DOHH2 (cell line): ENCODE data around the gene LTV1.
"Not testable (repeated sequence)": the region's sequence is repeated elsewhere in the genome, so short reads cannot be mapped to it uniquely, and the experiment has no call there.

Experiments
- H3F3A ChIP-seq: fragments of 200-600 bp; sonication (generic), shearing (Covaris generic); 2 replicates; pipeline ENCODE4 v1.6.0; 2016; ENCODE audit warnings: antibody characterized with exemption, mild to moderate bottlenecking; ENCODE audit not compliant: control insufficient read depth, insufficient read depth
- H3K27ac ChIP-seq: fragments of 200-600 bp; sonication (generic); 2 replicates; pipeline ENCODE4 v1.5.1; 2014; ENCODE audit warnings: low read depth, mild to moderate bottlenecking, low read length, moderate library complexity
- H3K27me3 ChIP-seq: fragments of 200-600 bp; sonication (generic); 2 replicates; pipeline ENCODE4 v1.6.1; 2014; ENCODE audit warnings: mild to moderate bottlenecking, low read length, mixed read lengths; ENCODE audit not compliant: control insufficient read depth
- H3K36me3 ChIP-seq: fragments of 200-600 bp; sonication (generic); 2 replicates; pipeline ENCODE4 v1.6.1; 2014; ENCODE audit warnings: mild to moderate bottlenecking, low read length, moderate library complexity, mixed read lengths; ENCODE audit not compliant: control insufficient read depth
- H3K4me1 ChIP-seq: fragments of 200-600 bp; sonication (generic); 2 replicates; pipeline ENCODE4 v1.6.1; 2014; ENCODE audit warnings: mild to moderate bottlenecking, low read length, mixed read lengths; ENCODE audit not compliant: control insufficient read depth
- H3K4me2 ChIP-seq: fragments of 200-600 bp; sonication (generic); 2 replicates; pipeline ENCODE4 v1.6.0; 2014; ENCODE audit warnings: mild to moderate bottlenecking, low read length, moderate library complexity
- H3K4me3 ChIP-seq: fragments of 200-600 bp; sonication (generic); 2 replicates; pipeline ENCODE4 v1.5.1; 2014; ENCODE audit warnings: mild to moderate bottlenecking, low read length, mixed read lengths
- H3K79me2 ChIP-seq: fragments of 200-600 bp; sonication (generic); 2 replicates; pipeline ENCODE4 v1.6.1; 2014; ENCODE audit warnings: mild to moderate bottlenecking, low read length, mixed read lengths; ENCODE audit not compliant: control insufficient read depth
- H3K9me2 ChIP-seq: fragments of 200-600 bp; sonication (generic); replicated peaks from 2 replicates; pipeline ENCODE4 v1.6.1; 2014; ENCODE audit warnings: mild to moderate bottlenecking, low read length, mixed read lengths; ENCODE audit not compliant: control insufficient read depth
- H3K9me3 ChIP-seq: fragments of 200-600 bp; sonication (generic); 2 replicates; pipeline ENCODE4 v1.6.1; 2014; ENCODE audit warnings: antibody characterized with exemption, low read length, mixed read lengths; ENCODE audit not compliant: control insufficient read depth, insufficient read depth
- H4K20me1 ChIP-seq: fragments of 200-600 bp; sonication (generic); 2 replicates; pipeline ENCODE4 v1.6.0; 2014; ENCODE audit warnings: low read depth, mild to moderate bottlenecking, antibody characterized with exemption, low read length, moderate library complexity; ENCODE audit not compliant: control insufficient read depth, insufficient read depth
- EZH2phosphoT487 ChIP-seq: fragments of 200-600 bp; sonication (generic); IDR thresholded peaks from 2 replicates; pipeline ENCODE4 v1.6.1; 2017; ENCODE audit warnings: borderline replicate concordance, mild to moderate bottlenecking, antibody characterized with exemption, low read length, moderate library complexity, mixed read lengths
- TF ChIP-seq, protein P1 (sequence below): fragments of 200-600 bp; sonication (generic); IDR thresholded peaks from one replicate; pipeline ENCODE4 v1.5.1; 2014; ENCODE audit warnings: antibody characterized with exemption, mild to moderate bottlenecking, low read depth, low read length; ENCODE audit not compliant: poor library complexity, severe bottlenecking

LTV1 gene

GRCh38 chr6:143844006-143844405 lies 868 bp downstream of the LTV1 start:
- Histone ChIP-seq H3K4me1 (peaks cover 14% of the 10 kb centered on the region), H3K27me3 (no peaks in the 10 kb centered on the region), H3K79me2 (peaks cover 59% of the 10 kb centered on the region), H4K20me1 (no peaks in the 10 kb centered on the region), H3K27ac (peak overlapping the region; percentile 58), H3K36me3 (peaks cover 56% of the 10 kb centered on the region), H3F3A (no peaks in the 10 kb centered on the region), H3K9me3 (no peaks in the 10 kb centered on the region), H3K4me2 (peak overlapping the region; percentile 76), H3K9me2 (no peaks in the 10 kb centered on the region), H3K4me3 (peak overlapping the region; percentile 97)
- TF ChIP-seq, protein P1, sequence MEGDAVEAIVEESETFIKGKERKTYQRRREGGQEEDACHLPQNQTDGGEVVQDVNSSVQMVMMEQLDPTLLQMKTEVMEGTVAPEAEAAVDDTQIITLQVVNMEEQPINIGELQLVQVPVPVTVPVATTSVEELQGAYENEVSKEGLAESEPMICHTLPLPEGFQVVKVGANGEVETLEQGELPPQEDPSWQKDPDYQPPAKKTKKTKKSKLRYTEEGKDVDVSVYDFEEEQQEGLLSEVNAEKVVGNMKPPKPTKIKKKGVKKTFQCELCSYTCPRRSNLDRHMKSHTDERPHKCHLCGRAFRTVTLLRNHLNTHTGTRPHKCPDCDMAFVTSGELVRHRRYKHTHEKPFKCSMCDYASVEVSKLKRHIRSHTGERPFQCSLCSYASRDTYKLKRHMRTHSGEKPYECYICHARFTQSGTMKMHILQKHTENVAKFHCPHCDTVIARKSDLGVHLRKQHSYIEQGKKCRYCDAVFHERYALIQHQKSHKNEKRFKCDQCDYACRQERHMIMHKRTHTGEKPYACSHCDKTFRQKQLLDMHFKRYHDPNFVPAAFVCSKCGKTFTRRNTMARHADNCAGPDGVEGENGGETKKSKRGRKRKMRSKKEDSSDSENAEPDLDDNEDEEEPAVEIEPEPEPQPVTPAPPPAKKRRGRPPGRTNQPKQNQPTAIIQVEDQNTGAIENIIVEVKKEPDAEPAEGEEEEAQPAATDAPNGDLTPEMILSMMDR: no peak
- TF ChIP-seq EZH2phosphoT487: no peak

DNA sequence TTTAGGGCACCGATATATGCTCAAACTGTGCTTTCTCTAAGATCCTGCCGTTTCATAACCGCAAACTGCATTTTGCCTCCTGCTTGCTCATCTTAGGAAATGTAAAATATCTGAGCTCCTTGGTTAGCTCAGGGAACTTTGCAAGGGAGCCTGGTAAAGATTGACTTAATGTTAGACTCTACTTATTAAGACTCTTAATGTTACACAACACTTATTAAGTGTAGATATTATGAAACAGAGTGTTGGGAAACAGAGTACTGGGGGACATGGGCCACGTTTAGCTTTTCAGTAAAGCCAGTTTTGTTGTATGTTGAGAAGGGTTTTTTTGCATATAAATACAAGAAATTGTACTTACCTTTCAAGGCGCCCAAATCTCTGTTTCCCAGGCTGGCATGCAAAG lies 1.9 kb downstream of the LTV1 start:
- Histone ChIP-seq H3K4me2 (peak overlapping the region; percentile 76), H3K36me3 (peaks cover 67% of the 10 kb centered on the region), H3K9me2 (no peaks in the 10 kb centered on the region), H3F3A (no peaks in the 10 kb centered on the region), H3K4me3 (0 out of 2 replicates have a peak overlapping the region, but pooled peaks have one; percentile 97), H3K79me2 (peaks cover 69% of the 10 kb centered on the region), H3K4me1 (peaks cover 14% of the 10 kb centered on the region), H4K20me1 (no peaks in the 10 kb centered on the region), H3K9me3 (no peaks in the 10 kb centered on the region), H3K27me3 (no peaks in the 10 kb centered on the region), H3K27ac (no peak overlapping the region)
- no peak for TF ChIP-seq EZH2phosphoT487

DNA sequence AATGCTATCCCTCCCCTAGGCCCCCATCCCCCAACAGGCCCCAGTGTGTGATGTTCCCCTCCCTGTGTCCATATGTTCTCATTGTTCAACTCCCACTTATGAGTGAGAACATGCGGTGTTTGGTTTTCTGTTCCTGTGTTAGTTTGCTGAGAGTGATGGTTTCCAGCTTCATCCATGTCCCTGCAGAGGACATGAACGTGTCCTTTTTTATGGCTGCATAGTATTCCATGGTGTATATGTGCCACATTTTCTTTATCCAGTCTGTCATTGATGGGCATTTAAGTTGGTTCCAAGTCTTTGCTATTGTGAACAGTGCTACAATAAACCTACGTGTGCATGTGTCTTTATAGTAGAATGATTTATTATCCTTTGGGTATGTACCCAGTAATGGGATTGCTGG lies 8.6 kb downstream of the LTV1 start:
- H3K36me3 ChIP-seq: peaks cover 83% of the 10 kb centered on the region
- H3K4me3 ChIP-seq, H3F3A ChIP-seq, H3K27me3 ChIP-seq, H3K9me2 ChIP-seq, H3K4me1 ChIP-seq, H3K4me2 ChIP-seq, H3K27ac ChIP-seq, H3K9me3 ChIP-seq, H4K20me1 ChIP-seq: not testable (repeated sequence)
- peaks cover 89% of the 10 kb centered on the region for H3K79me2 ChIP-seq

DNA sequence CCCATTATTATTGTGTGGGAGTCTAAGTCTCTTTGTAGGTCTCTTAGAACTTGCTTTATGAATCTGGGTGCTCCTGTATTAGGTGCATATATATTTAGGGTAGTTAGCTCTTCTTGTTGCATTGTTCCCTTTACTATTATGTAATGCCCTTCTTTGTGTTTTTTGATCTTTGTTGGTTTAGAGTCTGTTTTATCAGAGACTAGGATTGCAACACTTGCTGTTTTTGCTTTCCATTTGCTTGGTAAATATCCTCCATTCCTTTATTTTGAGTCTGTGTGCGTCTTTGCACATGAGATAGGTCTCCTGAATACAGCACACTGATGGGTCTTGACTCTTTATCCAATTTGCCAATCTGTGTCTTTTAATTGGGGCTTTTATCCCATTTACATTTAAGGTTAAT lies 11.9 kb downstream of the LTV1 start:
- not testable (repeated sequence) for H3K27ac ChIP-seq, H3K4me3 ChIP-seq, H3K9me2 ChIP-seq, H3K4me1 ChIP-seq, H4K20me1 ChIP-seq, H3K4me2 ChIP-seq, H3F3A ChIP-seq, H3K9me3 ChIP-seq, H3K27me3 ChIP-seq
- H3K36me3 ChIP-seq: peaks cover 83% of the 10 kb centered on the region
- H3K79me2 ChIP-seq: peaks cover 63% of the 10 kb centered on the region

- not testable (repeated sequence) for H3K4me3 ChIP-seq, H3K9me2 ChIP-seq, H3K27me3 ChIP-seq, H3K4me1 ChIP-seq, H3F3A ChIP-seq, H3K9me3 ChIP-seq, H3K27ac ChIP-seq, H4K20me1 ChIP-seq, H3K4me2 ChIP-seq
- Histone ChIP-seq H3K79me2 (peaks cover 46% of the 10 kb centered on the region), H3K36me3 (peaks cover 82% of the 10 kb centered on the region)
Observed at GRCh38 chr6:143856762-143857161, 13.6 kb downstream of the LTV1 start.
